Measurements from ENCODE around the gene PLD6.
"Not testable (repeated sequence)": the region's sequence is repeated elsewhere in the genome, so short reads cannot be mapped to it uniquely, and the experiment has no call there.

PLD6 gene

DNA sequence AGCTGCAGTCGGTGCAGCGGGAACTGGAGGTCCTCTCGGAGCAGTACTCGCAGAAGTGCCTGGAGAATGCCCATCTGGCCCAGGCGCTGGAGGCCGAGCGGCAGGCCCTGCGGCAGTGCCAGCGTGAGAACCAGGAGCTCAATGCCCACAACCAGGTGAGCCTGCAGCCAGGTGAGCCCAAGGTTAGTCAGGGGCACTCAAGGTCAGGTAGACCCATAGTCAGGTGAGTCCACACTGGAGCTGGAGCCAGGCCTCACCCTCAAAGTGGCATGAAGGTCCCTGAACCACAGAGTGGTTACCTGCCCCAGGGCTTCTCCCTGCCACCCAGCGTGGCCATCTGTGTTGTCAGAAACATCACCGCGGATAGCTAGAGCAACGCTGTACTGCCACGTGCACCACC is 32.2 kb downstream of the PLD6 start:
- no peak for DNase-seq

DNA sequence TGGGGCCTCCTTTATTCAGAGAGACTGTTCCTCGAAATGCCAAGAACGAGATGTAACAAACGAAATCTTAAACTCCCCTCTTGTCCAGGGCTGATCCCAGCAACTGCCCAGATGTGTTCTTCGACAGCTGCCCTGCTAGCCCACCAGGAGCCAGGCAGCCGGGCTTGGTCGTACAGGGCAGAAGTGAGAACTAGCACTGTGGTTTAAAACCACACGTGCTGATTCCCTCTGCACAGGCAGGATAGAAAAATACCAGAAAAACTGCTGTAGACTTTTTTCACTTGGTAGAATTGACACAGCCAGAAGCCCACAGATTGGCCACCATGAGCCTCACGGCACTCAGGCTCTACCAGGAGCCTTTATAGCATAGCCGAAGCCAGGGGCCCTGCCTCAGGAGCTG is 33.1 kb downstream of the PLD6 start:
- DNase-seq = no peak

DNA sequence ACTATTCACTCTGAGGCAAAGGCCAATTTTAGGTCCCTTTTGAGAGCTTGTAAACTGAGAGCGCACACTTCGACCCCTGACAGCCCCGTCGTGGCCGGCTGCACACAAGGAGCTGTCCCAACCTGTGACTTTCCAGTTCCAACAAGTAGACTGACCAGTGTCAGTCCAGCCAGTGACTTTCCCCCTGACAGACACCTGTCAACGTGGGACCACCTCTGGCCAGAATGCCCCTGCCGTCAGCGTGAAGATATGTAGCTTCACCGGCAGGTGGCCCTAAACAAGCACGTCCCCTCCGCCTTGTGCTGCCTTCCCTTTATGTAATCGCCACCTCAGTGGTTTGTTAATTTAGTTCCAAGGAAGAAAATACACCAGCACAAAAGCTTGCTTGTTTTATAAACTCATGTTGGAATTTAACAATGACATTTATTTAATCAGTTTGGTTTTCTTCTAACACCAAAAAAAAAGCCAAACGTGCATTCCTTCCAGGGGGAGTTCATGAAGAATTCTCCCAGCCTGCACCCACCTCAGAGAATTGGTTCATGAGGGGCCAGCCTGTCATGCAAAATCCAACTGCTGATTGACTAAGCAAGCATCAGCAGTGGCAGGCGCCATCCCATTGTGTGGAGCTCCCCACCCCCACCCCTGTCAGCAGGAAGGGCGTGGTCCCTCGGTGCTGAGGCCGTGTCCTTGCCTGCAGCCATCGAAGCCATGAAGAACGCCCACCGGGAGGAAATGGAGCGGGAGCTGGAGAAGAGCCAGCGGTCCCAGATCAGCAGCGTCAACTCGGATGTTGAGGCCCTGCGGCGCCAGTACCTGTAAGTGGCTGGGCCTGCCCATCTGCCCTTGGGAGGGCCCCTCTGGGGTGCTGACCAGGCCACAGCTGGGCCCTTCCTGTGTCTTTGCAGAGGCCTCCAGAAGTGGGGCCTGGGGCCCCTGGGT is 33.9 kb downstream of the PLD6 start:
- peak; percentile 39 for DNase-seq

DNA sequence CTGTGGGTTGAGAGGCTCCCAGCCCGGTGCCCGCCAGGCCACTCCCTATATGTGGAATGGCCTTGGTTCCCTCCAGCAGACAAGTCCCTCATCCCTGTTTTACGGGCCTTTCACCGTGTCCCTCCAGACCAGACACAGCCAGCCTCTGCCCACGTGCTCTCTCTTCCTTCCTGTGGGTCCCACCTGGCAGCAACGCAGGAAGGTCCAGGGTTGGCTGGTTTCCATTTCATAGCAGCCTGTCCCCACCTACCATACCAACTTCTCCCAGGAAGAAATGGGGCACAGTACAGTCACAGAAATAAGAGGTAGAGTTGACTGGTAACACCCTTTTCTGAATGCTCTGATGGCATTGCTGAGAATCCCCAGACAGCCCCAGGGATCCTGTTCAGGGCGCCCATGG is 34.9 kb downstream of the PLD6 start:
- DNase-seq = no peak

DNA sequence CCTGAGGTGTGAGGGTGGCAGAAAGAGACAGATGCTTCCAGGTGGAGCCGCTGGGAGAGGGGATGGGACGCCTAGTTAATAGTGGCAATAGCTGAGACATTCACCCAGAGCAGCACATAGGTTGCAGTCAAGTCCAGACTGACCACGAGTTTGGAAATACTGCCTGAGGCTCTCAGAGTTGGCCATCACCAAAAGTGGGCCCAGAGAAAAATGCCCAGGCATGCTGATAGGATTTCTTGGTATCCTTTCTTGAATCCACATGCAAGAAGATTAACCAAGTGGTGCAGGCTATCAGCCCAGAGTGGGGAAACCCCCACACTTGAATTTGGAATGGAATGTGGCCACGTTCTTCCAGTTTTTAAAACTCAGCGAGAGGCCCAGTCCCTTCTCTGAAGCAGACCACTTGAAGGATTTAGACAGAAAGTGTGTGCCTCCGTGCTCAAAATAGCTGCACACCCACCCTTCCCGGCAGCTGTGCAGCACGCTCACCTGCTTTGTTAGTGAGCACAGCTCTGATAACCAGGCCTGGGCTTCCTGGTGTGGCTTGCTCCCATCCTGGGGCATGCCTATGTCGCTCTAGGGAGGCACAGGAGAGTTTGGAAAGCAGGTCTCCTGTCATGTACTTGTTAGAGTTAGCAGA is 35.7 kb downstream of the PLD6 start:
- DNase-seq = no peak

DNA sequence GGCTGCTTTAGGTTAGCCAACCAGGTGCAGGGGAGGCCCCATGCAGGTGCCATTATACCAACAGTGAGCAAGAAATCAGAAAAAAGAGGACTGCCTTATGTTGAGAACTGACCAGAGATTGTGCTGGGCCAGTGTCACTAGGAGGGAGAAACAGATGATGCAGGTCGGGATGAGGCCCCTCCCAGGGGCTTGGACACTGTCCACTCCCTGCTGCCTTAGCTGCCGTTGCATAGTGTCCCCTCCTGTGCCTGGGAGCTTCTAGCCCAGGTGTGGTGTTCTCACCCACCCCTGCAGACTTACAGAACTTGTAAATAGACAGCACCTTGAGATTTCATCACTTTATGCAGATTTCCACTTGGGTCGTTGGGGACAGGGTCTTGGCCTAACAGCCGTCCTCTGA is 36.7 kb downstream of the PLD6 start:
- no peak for DNase-seq

DNA sequence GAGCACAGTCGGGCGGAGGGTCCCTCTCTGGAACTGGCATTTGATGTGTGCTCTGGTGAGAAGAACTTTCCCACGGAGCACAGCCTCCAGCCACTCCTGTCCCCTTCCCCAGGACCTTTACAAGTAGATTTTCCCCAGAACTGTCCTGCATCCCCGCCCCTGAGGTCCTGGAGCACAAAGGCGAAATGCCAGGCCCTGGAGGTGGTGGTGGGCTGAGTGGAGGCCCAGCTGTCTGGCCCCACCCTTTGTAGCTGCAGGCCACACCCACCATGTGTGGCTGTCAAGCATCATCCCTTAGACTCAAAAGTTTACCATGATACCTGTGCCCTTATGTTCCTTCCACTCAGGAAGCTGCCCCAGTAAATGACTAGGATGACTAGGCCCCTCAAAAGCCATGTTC is 37.7 kb downstream of the PLD6 start:
- DNase-seq = no peak

DNA sequence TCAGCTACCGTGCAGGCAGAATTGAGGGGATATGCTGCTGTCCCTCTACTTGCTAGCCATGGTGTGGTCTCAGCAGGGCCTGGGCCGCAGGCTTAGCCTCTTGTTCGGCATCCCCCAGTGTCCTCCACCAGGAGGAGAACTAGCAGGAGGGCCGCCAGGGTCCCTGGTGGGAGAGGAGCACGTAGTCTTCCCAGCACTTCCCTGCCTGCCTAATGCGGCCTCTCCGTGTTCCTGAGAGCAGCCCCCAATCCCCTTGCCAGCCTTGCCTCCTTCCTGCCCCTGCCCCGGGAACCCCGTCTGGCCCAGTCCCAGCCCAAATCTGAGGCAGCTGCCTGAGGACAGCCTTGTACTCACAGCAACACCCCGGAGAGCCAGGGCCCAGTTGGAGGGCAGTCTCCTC is 38.1 kb downstream of the PLD6 start:
- no peak for DNase-seq

DNA sequence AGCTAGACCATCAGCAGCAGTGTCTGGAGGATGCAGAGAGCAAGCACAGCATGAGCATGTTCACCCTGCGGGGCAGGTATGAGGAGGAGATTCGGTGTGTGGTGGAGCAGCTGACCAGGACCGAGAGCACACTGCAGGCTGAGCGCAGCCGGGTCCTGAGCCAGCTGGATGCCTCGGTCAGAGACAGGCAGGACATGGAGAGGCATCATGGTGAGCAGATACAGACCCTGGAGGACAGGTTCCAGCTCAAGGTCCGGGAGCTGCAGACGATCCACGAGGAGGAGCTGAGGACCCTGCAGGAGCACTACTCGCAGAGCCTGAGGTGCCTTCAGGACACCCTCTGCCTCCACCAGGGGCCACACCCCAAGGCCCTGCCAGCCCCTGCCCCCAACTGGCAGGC is 38.8 kb downstream of the PLD6 start:
- no peak for DNase-seq

DNA sequence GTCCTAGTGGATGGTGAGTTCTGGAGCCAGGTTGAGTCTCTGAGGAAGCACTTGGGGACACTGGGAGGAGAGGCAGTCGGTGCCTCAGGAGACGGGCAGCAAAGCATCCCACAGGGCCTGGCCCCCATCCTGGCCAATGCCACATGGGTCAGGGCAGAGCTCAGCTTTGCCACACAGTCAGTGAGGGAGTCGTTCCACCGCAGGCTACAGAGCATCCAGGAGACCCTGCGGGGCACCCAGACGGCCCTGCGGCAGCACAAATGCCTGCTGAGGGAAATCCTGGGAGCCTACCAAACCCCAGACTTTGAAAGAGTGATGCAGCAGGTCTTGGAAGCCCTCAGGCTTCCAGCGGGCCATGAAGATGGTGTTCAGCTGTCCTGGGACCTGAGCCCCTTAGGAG is 39.7 kb downstream of the PLD6 start:
- no peak for DNase-seq

DNA sequence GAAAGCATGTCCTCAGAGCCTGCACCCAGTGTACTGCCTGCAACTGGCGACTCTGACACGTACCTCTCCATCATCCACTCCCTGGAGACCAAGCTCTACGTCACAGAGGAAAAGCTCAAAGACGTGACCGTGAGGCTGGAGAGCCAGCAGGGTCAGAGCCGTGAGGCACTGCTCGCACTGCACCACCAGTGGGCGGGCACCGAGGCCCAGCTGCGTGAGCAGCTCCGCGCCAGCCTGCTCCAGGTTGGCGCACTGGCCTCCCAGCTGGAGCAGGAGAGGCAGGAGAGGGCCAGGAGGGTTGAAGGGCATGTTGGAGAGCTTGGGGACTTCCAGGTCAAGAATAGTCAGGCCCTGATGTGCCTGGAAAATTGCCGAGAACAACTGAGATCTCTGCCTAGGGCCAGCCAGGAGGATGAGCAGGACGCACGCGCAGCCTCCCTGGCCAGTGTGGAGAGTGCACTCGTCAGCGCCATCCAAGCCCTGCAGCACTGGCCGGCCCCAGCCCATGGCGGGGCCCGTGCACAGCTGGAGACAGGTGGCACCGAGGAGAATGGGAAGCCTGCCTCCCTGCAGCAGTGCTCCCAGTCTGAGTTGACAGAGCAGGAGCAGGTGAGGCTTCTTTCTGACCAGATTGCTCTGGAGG is 40.3 kb downstream of the PLD6 start:
- DNase-seq = no peak

DNA sequence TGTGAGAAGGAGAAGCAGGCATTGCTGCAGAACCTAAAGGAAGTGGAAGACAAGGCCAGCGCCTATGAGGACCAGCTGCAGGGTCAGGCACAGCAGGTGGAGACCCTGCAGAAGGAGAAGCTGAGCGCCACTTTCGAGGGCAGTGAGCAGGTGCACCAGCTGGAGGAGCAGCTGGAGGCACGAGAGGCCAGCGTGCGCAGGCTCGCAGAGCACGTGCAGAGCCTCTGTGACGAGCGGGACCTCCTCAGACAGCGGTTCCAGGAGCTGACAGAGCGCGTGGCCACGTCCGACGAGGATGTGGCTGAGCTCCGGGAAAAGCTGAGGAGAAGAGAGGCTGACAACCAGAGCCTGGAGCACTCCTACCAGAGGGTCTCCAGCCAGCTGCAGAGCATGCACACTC is 41.5 kb downstream of the PLD6 start:
- no peak for DNase-seq

DNA sequence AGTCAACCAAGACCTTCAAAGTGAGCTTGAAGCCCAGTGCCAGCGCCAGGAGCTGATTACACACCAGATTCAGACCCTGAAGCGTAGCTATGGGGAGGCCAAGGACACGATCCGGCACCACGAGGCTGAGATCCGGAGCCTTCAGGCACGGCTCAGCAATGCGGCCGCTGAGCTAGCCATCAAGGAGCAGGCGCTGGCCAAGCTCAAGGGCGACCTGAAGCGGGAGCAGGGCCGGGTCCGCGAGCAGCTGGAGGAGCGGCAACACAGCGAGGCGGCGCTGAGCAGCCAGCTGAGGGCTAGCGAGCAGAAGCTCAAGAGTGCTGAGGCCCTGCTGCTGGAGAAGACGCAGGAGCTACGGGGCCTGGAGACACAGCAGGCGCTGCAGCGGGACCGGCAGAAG is 42.0 kb downstream of the PLD6 start:
- DNase-seq = no peak

DNA sequence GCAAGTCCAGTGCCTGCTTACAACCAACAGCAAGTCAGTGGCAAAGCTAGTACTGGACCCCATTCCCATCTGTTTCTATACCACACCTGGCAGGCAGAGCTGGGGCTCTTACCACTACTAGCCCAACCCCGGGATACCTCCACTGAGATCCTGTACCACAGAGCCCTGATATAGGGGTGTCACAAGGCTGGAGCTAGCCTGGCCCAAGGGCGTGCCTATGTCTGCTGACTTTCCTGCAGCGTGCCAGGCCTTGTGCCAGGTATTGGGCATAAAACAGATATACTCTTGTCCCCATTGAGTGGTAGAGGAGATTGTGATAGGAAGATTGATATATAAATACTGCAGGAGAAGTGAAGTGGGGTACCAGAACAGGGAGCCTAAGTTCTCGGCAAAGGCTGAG is 44.4 kb downstream of the PLD6 start:
- no peak for DNase-seq

DNA sequence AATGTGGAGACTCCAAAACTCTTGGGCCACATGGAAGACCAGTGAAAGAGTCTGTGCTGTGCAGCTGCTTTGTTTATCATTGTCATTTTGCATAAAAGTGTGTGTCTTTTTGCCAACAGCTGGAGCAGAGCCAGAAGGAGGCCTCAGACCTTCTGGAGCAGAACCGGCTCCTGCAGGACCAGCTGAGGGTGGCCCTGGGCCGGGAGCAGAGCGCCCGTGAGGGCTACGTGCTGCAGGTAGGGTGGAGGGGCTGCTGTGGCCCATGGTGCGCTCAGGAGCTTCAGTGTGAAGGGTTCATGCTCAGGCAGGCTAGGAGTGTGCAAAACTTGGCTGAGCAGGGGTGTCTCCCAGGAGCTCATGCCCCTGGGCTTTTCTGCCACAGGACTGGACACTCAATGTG is 45.0 kb downstream of the PLD6 start:
- no peak for DNase-seq

DNA sequence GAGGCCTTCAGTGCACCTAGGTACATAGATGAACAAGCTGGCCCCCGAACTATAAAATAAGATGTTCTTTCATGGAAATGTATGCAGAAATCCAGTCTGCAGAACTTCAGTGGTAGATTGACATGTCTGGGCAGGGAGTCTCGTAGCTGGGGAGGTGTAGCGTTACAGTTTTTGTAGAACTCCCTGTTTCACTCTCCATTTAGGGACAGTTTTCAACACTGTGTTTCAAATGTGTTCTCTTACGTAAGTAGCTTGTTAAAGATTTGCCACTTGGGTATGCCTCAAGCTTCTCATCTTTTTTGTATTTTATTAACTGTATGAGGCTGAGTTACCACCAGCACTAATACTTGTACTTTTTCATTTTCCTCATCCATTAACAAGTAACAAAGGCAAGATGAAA is 46.6 kb downstream of the PLD6 start:
- DNase-seq = no peak

DNA sequence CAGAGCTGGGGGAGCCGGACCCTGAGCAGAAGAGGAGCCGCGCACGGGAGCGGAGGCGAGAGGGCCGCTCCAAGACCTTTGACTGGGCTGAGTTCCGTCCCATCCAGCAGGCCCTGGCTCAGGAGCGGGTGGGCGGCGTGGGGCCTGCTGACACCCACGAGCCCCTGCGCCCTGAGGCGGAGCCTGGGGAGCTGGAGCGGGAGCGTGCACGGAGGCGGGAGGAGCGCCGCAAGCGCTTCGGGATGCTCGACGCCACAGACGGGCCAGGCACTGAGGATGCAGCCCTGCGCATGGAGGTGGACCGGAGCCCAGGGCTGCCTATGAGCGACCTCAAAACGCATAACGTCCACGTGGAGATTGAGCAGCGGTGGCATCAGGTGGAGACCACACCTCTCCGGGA is 47.6 kb downstream of the PLD6 start:
- not testable (repeated sequence) for DNase-seq

DNA sequence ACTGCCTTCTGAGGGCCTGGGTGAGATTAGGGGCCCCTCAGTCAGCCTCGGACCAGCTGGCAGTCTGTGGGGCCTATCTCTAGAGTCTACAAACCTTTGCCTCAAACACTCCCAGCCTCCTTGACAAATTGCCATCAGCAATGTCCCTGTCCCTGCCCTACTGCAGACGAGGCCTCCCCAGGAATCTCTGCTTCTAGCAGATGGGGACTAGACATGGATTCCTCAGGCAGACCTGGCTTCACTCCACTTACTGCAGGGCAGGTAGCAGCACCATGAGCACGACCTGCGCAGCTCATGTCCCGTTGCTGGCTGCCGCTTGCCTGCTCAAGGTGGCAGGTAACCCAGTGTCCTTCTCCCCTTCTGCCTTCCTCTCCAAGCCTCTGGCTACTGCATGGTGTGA is 49.1 kb downstream of the PLD6 start:
- no peak for DNase-seq

DNA sequence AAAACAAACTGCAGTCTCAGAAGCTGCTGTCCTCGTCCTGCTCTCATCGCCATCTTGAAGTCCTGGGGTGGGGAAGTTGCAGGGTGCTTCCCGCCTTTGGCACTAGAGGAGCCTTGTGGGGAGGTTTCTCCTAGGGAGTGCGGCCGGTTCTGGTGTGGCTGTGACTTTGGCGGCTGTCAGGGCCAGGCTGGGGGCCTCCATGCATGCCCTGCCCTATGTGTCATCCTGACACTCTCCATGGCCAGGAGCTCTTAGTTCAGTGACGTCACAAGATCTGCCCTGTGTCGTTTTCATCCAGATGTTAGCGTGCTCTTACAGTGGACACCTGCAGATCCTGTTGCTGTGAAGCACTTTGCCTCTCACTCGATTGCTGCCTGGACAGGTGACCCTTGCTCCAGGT is 49.6 kb downstream of the PLD6 start:
- no peak for DNase-seq

DNA sequence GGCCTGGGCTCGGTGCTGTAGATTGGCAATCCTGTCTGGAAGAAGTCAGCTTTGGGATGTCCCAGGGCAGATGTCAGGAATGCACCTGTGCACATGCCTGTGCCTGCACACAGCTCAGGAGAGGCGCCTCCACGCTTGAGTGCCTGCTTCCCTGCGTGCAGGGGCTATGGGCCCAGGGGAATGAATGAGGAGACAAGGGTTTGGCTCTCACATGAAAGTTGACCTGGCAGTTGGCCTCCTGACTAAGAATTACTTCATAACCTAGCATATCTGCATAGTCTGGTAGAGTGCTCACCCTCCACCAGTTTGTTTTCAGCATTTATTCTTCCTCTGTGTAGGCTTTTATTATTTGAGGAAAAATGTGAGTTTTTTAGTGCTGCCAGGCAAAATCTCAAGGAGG is 50.0 kb downstream of the PLD6 start:
- no peak for DNase-seq

DNA sequence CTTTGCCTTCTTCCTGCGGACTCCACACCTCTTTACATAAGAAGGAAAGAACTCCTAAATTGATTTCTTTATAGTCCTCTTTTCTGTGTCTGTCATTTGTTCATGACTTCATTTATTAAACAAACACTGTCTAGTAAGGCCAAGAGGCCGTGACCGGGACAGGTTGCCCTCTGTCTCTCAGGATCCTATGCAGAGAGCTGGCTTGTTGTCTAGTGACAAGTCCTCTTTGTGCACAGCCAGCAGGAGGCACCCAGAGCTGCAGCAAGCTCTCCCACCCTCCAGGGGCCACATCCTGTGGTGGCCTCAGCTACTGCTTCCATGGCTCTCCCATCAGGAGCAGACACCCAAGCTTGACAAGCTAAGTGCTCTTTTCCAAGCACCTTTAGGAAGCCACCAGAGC is 50.6 kb downstream of the PLD6 start:
- DNase-seq = no peak

DNA sequence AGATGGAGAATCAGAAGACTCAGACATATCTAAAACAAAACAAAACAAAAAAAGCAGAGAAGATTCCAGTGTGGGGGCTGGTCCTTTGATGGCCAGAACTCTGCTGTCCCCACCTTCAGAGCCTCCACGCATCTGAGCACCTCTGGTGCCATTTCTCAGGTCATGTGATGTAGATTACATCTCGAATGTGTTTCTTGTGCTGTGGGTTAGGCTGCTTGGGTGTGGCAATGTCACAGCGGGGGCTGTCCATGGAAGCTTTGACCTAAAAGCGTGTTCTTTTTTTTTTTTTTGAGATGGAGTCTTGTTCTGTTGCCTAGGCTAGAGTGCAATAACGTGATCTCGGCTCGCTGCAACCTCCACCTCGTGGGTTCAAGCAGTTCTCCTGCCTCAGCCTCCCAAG is 51.2 kb downstream of the PLD6 start:
- peak; percentile 32 for DNase-seq

DNA sequence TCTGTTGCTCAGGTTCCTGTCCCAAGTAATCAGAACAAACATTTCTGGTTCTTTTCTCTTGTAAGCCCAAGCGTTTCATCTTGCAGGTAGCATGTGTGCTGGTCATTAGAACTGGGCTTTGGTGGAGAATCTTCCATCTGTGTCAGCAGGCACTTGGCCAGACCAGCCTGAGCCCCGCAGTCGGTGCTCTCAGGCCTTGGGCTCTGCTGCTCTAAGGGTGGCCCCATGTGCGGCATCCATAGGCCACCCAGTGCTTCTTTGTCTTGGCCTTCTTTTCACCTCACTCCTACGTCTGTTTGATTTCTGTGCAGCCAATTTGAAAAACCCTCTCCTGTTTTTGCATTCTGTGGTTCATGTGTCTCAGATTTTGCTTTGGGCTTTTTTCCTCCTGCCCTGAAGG is 51.6 kb downstream of the PLD6 start:
- no peak for DNase-seq

DNA sequence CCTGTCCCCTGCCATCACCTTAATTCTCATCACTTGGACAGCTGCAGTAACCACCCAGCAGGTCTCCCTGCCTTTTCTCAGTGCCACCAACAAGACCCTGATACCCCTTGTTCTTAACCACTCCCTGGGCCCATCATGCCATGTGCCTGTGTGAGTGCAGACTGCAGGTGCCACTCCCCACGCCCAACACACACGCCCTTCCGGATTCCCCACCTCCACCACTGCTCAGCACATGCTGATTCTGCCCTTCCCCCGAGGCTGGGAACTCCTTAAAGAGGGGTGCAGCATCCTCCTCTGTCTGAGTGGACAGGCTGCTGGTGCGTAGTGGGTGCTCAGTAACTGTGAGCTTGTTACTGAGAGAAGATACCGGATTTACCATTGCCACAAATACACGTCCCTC is 52.4 kb downstream of the PLD6 start:
- no peak for DNase-seq
